Activated T-cell treated with anti-CD3 and anti-CD28 coated beads, Interleukin-2, amount 50 U/mL, for 24 hours (primary cell): ENCODE data around the gene LRRC74A.

ENCODE experiments used
- DNase-seq: peaks from one replicate; pipeline ENCODE4 v3.0.0-alpha.2; 2020
- H3K27ac Mint-ChIP-seq: 2 replicates; pipeline ENCODE4 v1.8.0; 2020; ENCODE audit warnings: mild to moderate bottlenecking, mixed read lengths
- H3K27me3 Mint-ChIP-seq: 2 replicates; pipeline ENCODE4 v1.8.0; 2020; ENCODE audit warnings: mixed read lengths
- H3K36me3 Mint-ChIP-seq: 2 replicates; pipeline ENCODE4 v1.8.0; 2020; ENCODE audit warnings: low read depth, mixed read lengths
- H3K4me1 Mint-ChIP-seq: 2 replicates; pipeline ENCODE4 v1.8.0; 2020; ENCODE audit warnings: low read depth, mixed read lengths
- H3K4me3 Mint-ChIP-seq: 2 replicates; pipeline ENCODE4 v1.8.0; 2020; ENCODE audit warnings: mild to moderate bottlenecking, moderate library complexity, mixed read lengths
- H3K9me3 Mint-ChIP-seq: 2 replicates; pipeline ENCODE4 v1.8.0; 2020; ENCODE audit warnings: mixed read lengths

LRRC74A gene

GRCh38 chr14:76827696-76828296 lies 1.6 kb downstream of the LRRC74A start:
- no peak overlapping the region for H3K4me3 Mint-ChIP-seq
- no peak overlapping the region for H3K27ac Mint-ChIP-seq
- no peaks in the 10 kb centered on the region for H3K27me3 Mint-ChIP-seq
- DNase-seq = no peak
- no peaks in the 10 kb centered on the region for H3K36me3 Mint-ChIP-seq
- no peaks in the 10 kb centered on the region for H3K9me3 Mint-ChIP-seq
- H3K4me1 Mint-ChIP-seq = no peaks in the 10 kb centered on the region

- Mint-ChIP-seq H3K4me3 (no peak overlapping the region), H3K27ac (no peak overlapping the region), H3K27me3 (peaks cover 2% of the 10 kb centered on the region), H3K36me3 (no peaks in the 10 kb centered on the region), H3K4me1 (no peaks in the 10 kb centered on the region), H3K9me3 (no peaks in the 10 kb centered on the region)
- DNase-seq = no peak
These were observed 2.3 kb downstream of the LRRC74A start for GRCh38 chr14:76828339-76829012.

GRCh38 chr14:76829013-76829365 lies 2.8 kb downstream of the LRRC74A start:
- H3K36me3 Mint-ChIP-seq = no peaks in the 10 kb centered on the region
- no peaks in the 10 kb centered on the region for H3K9me3 Mint-ChIP-seq
- no peak for DNase-seq
- no peaks in the 10 kb centered on the region for H3K4me1 Mint-ChIP-seq
- H3K27ac Mint-ChIP-seq = no peak overlapping the region
- no peak overlapping the region for H3K4me3 Mint-ChIP-seq
- H3K27me3 Mint-ChIP-seq = peaks cover 4% of the 10 kb centered on the region

- no peaks in the 10 kb centered on the region for H3K4me1 Mint-ChIP-seq
- no peaks in the 10 kb centered on the region for H3K9me3 Mint-ChIP-seq
- peaks cover 4% of the 10 kb centered on the region for H3K27me3 Mint-ChIP-seq
- H3K4me3 Mint-ChIP-seq = no peak overlapping the region
- no peak for DNase-seq
- H3K27ac Mint-ChIP-seq = no peak overlapping the region
- H3K36me3 Mint-ChIP-seq = no peaks in the 10 kb centered on the region
These were observed 3.6 kb downstream of the LRRC74A start for GRCh38 chr14:76829650-76830421.

GRCh38 chr14:76830556-76830955 lies 4.3 kb downstream of the LRRC74A start:
- Mint-ChIP-seq H3K4me3 (no peak overlapping the region), H3K4me1 (no peaks in the 10 kb centered on the region), H3K9me3 (no peaks in the 10 kb centered on the region), H3K36me3 (no peaks in the 10 kb centered on the region), H3K27ac (no peak overlapping the region), H3K27me3 (peaks cover 4% of the 10 kb centered on the region)
- DNase-seq = no peak

GRCh38 chr14:76832503-76832988 lies 6.3 kb downstream of the LRRC74A start:
- H3K9me3 Mint-ChIP-seq = no peaks in the 10 kb centered on the region

GRCh38 chr14:76833011-76833410 lies 6.8 kb downstream of the LRRC74A start:
- Mint-ChIP-seq H3K4me1 (no peaks in the 10 kb centered on the region), H3K9me3 (no peaks in the 10 kb centered on the region), H3K4me3 (no peak overlapping the region), H3K27me3 (peaks cover 4% of the 10 kb centered on the region), H3K27ac (no peak overlapping the region), H3K36me3 (no peaks in the 10 kb centered on the region)
- no peak for DNase-seq

More at GRCh38 chr14:76832503-76832988, 6.3 kb downstream of the LRRC74A start:
- Mint-ChIP-seq H3K27me3 (peaks cover 4% of the 10 kb centered on the region), H3K36me3 (no peaks in the 10 kb centered on the region), H3K4me3 (no peak overlapping the region), H3K27ac (no peak overlapping the region), H3K4me1 (no peaks in the 10 kb centered on the region)
- no peak for DNase-seq

- Mint-ChIP-seq H3K36me3 (no peaks in the 10 kb centered on the region), H3K4me1 (no peaks in the 10 kb centered on the region), H3K4me3 (no peak overlapping the region), H3K9me3 (no peaks in the 10 kb centered on the region), H3K27ac (no peak overlapping the region), H3K27me3 (peaks cover 4% of the 10 kb centered on the region)
- DNase-seq = no peak
These were observed 8.0 kb downstream of the LRRC74A start for GRCh38 chr14:76834241-76834661.

GRCh38 chr14:76836029-76836630 lies 9.9 kb downstream of the LRRC74A start:
- Mint-ChIP-seq H3K9me3 (no peaks in the 10 kb centered on the region), H3K27ac (no peak overlapping the region)
- no peak for DNase-seq

GRCh38 chr14:76837524-76837923 lies 11.3 kb downstream of the LRRC74A start:
- peaks cover 6% of the 10 kb centered on the region for H3K27me3 Mint-ChIP-seq
- H3K27ac Mint-ChIP-seq = no peak overlapping the region
- no peaks in the 10 kb centered on the region for H3K36me3 Mint-ChIP-seq
- H3K4me3 Mint-ChIP-seq = no peak overlapping the region
- no peak for DNase-seq
- H3K4me1 Mint-ChIP-seq = no peaks in the 10 kb centered on the region
- no peaks in the 10 kb centered on the region for H3K9me3 Mint-ChIP-seq

More at GRCh38 chr14:76836029-76836630, 9.9 kb downstream of the LRRC74A start:
- peaks cover 4% of the 10 kb centered on the region for H3K27me3 Mint-ChIP-seq
- no peak overlapping the region for H3K4me3 Mint-ChIP-seq
- H3K4me1 Mint-ChIP-seq = no peaks in the 10 kb centered on the region
- no peaks in the 10 kb centered on the region for H3K36me3 Mint-ChIP-seq

GRCh38 chr14:76842414-76842813 lies 16.2 kb downstream of the LRRC74A start:
- Mint-ChIP-seq H3K4me1 (peaks cover 8% of the 10 kb centered on the region), H3K27me3 (peaks cover 6% of the 10 kb centered on the region), H3K36me3 (no peaks in the 10 kb centered on the region), H3K4me3 (no peak overlapping the region), H3K27ac (no peak overlapping the region), H3K9me3 (no peaks in the 10 kb centered on the region)
- DNase-seq = no peak

- peak; percentile 76 for DNase-seq
- Mint-ChIP-seq H3K27ac (peak overlapping the region; percentile 88), H3K27me3 (peaks cover 6% of the 10 kb centered on the region), H3K36me3 (no peaks in the 10 kb centered on the region), H3K9me3 (no peaks in the 10 kb centered on the region), H3K4me1 (peaks cover 8% of the 10 kb centered on the region), H3K4me3 (no peak overlapping the region)
These were observed 18.0 kb downstream of the LRRC74A start for GRCh38 chr14:76844223-76844622.

GRCh38 chr14:76846331-76847047 lies 20.3 kb downstream of the LRRC74A start:
- no peak for DNase-seq
- peaks cover 6% of the 10 kb centered on the region for H3K27me3 Mint-ChIP-seq
- H3K4me1 Mint-ChIP-seq = peaks cover 8% of the 10 kb centered on the region
- no peaks in the 10 kb centered on the region for H3K9me3 Mint-ChIP-seq
- H3K4me3 Mint-ChIP-seq = no peak overlapping the region
- no peaks in the 10 kb centered on the region for H3K36me3 Mint-ChIP-seq
- H3K27ac Mint-ChIP-seq = no peak overlapping the region

- Mint-ChIP-seq H3K9me3 (no peaks in the 10 kb centered on the region), H3K4me1 (peaks cover 7% of the 10 kb centered on the region), H3K27ac (no peak overlapping the region), H3K36me3 (no peaks in the 10 kb centered on the region), H3K27me3 (no peaks in the 10 kb centered on the region), H3K4me3 (no peak overlapping the region)
- no peak for DNase-seq
These were observed 22.7 kb downstream of the LRRC74A start for GRCh38 chr14:76848879-76849278.
